ENCODE measurements around the gene SUPT4H1. TPM values are rescaled to one million over a fixed set of nuclear protein-coding genes. Genes with fewer than 3 reads are reported as not detected.

SUPT4H1 gene
- total and polyA plus RNA-seq, 9 of the 15 experiments (the other 6 are each of a cell fraction or from before 2014, with no cell fraction given), result 62.1 to 320 (median 117) TPM

DNA sequence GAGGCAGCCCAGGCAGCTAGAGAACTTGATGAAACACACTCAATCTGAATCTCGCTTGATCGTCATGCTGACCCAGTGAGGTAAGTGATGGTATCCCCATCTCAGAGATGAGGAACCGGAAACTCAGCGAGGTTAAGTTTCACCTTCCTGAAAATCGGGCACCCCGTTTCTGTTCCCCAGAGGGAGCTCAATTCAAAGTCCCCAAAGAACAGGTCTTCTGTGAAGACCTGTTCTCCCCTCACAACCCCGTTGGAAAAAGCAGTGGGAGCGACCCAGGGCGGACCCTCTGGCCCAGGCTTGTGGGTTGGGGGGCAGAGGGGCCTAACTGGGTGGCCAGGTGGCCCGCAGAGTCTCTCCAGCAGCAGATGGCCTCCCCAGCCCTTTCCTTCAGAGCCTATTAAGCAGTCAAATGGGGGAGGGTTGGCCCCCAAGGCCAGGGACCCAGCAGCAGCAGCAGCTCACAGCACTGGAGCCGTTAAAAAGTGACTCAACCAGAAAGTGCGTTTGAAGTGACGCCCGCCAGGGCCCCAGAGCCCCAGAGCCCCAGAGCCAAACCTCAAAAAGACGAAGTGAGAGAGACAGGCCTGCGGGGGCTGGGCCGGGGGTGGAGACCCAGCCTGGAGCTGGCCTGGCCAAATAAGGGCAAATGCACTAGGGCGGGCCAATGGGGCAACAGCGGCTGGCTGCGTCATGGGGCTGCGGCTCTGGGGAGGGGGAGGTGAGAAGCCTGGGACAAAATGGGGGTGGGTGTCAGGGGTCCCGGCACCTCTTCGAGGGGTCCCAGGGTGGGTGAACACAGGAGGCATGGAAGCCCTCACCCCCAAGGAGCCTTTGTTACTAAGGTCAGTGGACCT, 14.2 kb downstream of the SUPT4H1 start (continued):
- TF ChIP-seq, protein P1, sequence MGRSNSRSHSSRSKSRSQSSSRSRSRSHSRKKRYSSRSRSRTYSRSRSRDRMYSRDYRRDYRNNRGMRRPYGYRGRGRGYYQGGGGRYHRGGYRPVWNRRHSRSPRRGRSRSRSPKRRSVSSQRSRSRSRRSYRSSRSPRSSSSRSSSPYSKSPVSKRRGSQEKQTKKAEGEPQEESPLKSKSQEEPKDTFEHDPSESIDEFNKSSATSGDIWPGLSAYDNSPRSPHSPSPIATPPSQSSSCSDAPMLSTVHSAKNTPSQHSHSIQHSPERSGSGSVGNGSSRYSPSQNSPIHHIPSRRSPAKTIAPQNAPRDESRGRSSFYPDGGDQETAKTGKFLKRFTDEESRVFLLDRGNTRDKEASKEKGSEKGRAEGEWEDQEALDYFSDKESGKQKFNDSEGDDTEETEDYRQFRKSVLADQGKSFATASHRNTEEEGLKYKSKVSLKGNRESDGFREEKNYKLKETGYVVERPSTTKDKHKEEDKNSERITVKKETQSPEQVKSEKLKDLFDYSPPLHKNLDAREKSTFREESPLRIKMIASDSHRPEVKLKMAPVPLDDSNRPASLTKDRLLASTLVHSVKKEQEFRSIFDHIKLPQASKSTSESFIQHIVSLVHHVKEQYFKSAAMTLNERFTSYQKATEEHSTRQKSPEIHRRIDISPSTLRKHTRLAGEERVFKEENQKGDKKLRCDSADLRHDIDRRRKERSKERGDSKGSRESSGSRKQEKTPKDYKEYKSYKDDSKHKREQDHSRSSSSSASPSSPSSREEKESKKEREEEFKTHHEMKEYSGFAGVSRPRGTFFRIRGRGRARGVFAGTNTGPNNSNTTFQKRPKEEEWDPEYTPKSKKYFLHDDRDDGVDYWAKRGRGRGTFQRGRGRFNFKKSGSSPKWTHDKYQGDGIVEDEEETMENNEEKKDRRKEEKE (IDR thresholded peaks at IDR 0.05; ENCODE audit: borderline replicate concordance in 1 of 2, control insufficient read depth in 1 of 2, low read depth in 2 of 2, low read length in 1 of 2), result 0 out of 4 replicates have a peak, but pooled peaks of 1 of the 2 experiments have one; percentile 51
- TF ChIP-seq HDAC6 (IDR thresholded peaks at IDR 0.05; ENCODE audit: low read depth, low read length) (no peak), TOE1 (IDR thresholded peaks at IDR 0.05; ENCODE audit: borderline replicate concordance) (no peak), TOE1 (CRISPR knock-in tag; IDR thresholded peaks at IDR 0.05; ENCODE audit: borderline replicate concordance, low read depth) (no peak), MIER1 (IDR thresholded peaks at IDR 0.05; ENCODE audit: low read depth) (no peak), IRF2 (CRISPR knock-in tag; IDR thresholded peaks at IDR 0.05) (no peak), ZNF253 (CRISPR knock-in tag; conservative IDR thresholded peaks at IDR 0.05) (no peak), GTF2A2 (tag; IDR thresholded peaks at IDR 0.05) (no peak), ZNF696 (CRISPR knock-in tag; conservative IDR thresholded peaks at IDR 0.05) (no peak), MCM7 (IDR thresholded peaks at IDR 0.05) (no peak), SMARCE1 (IDR thresholded peaks at IDR 0.05) (peak; percentile 48), U2AF2 (optimal IDR thresholded peaks at IDR 0.05; ENCODE audit: low read depth, low read length) (no peak), ZNF707 (CRISPR knock-in tag; conservative IDR thresholded peaks at IDR 0.05) (no peak), ZC3H11A (IDR thresholded peaks at IDR 0.05; ENCODE audit: low read depth, low read length) (no peak), CBX5 (IDR thresholded peaks at IDR 0.05; ENCODE audit: borderline replicate concordance, low read depth) (no peak), SNRNP70 (optimal IDR thresholded peaks at IDR 0.05; ENCODE audit: low read depth, low read length) (no peak), CHCHD3 (CRISPR knock-in tag; IDR thresholded peaks at IDR 0.05) (peak; percentile 85; the same call in 1 of the 2 replicates), ZNF431 (CRISPR knock-in tag; IDR thresholded peaks at IDR 0.05) (0 out of 2 replicates have a peak, but pooled peaks have one; percentile 51), ZBTB7A (IDR thresholded peaks at IDR 0.05; ENCODE audit: borderline replicate concordance, control insufficient read depth, low read depth, low read length) (peak; percentile 99; the same call in 1 of the 2 replicates), PURB (CRISPR knock-in tag; IDR thresholded peaks at IDR 0.05; ENCODE audit: low read depth) (no peak), ZNF224 (CRISPR knock-in tag; IDR thresholded peaks at IDR 0.05) (no peak)
- TF ChIP-seq, protein P2, sequence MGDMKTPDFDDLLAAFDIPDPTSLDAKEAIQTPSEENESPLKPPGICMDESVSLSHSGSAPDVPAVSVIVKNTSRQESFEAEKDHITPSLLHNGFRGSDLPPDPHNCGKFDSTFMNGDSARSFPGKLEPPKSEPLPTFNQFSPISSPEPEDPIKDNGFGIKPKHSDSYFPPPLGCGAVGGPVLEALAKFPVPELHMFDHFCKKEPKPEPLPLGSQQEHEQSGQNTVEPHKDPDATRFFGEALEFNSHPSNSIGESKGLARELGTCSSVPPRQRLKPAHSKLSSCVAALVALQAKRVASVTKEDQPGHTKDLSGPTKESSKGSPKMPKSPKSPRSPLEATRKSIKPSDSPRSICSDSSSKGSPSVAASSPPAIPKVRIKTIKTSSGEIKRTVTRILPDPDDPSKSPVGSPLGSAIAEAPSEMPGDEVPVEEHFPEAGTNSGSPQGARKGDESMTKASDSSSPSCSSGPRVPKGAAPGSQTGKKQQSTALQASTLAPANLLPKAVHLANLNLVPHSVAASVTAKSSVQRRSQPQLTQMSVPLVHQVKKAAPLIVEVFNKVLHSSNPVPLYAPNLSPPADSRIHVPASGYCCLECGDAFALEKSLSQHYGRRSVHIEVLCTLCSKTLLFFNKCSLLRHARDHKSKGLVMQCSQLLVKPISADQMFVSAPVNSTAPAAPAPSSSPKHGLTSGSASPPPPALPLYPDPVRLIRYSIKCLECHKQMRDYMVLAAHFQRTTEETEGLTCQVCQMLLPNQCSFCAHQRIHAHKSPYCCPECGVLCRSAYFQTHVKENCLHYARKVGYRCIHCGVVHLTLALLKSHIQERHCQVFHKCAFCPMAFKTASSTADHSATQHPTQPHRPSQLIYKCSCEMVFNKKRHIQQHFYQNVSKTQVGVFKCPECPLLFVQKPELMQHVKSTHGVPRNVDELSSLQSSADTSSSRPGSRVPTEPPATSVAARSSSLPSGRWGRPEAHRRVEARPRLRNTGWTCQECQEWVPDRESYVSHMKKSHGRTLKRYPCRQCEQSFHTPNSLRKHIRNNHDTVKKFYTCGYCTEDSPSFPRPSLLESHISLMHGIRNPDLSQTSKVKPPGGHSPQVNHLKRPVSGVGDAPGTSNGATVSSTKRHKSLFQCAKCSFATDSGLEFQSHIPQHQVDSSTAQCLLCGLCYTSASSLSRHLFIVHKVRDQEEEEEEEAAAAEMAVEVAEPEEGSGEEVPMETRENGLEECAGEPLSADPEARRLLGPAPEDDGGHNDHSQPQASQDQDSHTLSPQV (IDR thresholded peaks at IDR 0.05), result peak; percentile 24
